Keratinocyte (primary cell): ENCODE data around the gene ANO7. TPM values are rescaled to one million over a fixed set of nuclear protein-coding genes. Genes with fewer than 3 reads are reported as not detected.

ENCODE experiments used
- DNase-seq: peaks from one replicate; pipeline ENCODE4 v3.0.0-alpha.2; 2011; ENCODE audit warnings: low read depth, missing footprints, low spot score
- FAIRE-seq: peaks from 2 replicates; lab custom pipeline; 2011; peaks lifted over from hg19 to GRCh38; lab: Jason Lieb, UNC
- H2AFZ ChIP-seq: 2 replicates; pipeline ENCODE4 v1.6.0; 2012; ENCODE audit warnings: low read length, control low read depth, inconsistent platforms; ENCODE audit not compliant: control insufficient read depth
- H3K27ac ChIP-seq: 2 replicates; pipeline ENCODE4 v1.5.1; 2011; ENCODE audit warnings: low read length; ENCODE audit not compliant: control insufficient read depth, insufficient read depth
- H3K27me3 ChIP-seq: 3 replicates; pipeline ENCODE4 v1.6.0; 2011; ENCODE audit warnings: low read length; ENCODE audit not compliant: control insufficient read depth, insufficient read depth; ENCODE audit errors: extremely low read depth
- H3K36me3 ChIP-seq, 2 experiments: 2 replicates in 1 of 2; 3 replicates in 1 of 2; pipeline ENCODE4 v1.5.1; 2011; ENCODE audit warnings: low read length in 2 of 2, mild to moderate bottlenecking in 1 of 2; ENCODE audit not compliant: control insufficient read depth in 2 of 2, insufficient read depth in 2 of 2; ENCODE audit errors: extremely low read depth in 1 of 2
- H3K4me1 ChIP-seq: 3 replicates; pipeline ENCODE4 v1.5.1; 2011; ENCODE audit warnings: low read length; ENCODE audit not compliant: control insufficient read depth, insufficient read depth; ENCODE audit errors: extremely low read depth
- H3K4me2 ChIP-seq: 3 replicates; pipeline ENCODE4 v1.6.0; 2011; ENCODE audit warnings: low read depth, low read length; ENCODE audit not compliant: control insufficient read depth, insufficient read depth; ENCODE audit errors: extremely low read depth
- H3K4me3 ChIP-seq, 3 experiments: fragments of 200-600 bp in 1 of 3; sonication (generic) in 1 of 3; 2 replicates in 2 of 3; 3 replicates in 1 of 3; pipeline ENCODE4 v1.5.1; 2011 to 2016; ENCODE audit warnings: low read length in 3 of 3, mild to moderate bottlenecking in 3 of 3, control low read depth in 2 of 3, inconsistent platforms in 1 of 3, low read depth in 1 of 3, mixed read lengths in 1 of 3, mixed run types in 1 of 3, moderate library complexity in 1 of 3; ENCODE audit not compliant: control insufficient read depth in 2 of 3, insufficient read depth in 2 of 3; ENCODE audit errors: extremely low read depth in 1 of 3
- H3K79me2 ChIP-seq: 2 replicates; pipeline ENCODE4 v1.6.0; 2012; ENCODE audit warnings: low read length; ENCODE audit not compliant: control insufficient read depth, insufficient read depth
- H3K9ac ChIP-seq: 3 replicates; pipeline ENCODE4 v1.6.0; 2011; ENCODE audit warnings: low read length; ENCODE audit not compliant: control insufficient read depth, insufficient read depth; ENCODE audit errors: extremely low read depth
- H3K9me1 ChIP-seq: 3 replicates; pipeline ENCODE4 v1.6.0; 2011; ENCODE audit warnings: low read length; ENCODE audit not compliant: control insufficient read depth, insufficient read depth; ENCODE audit errors: extremely low read depth
- H3K9me3 ChIP-seq: 2 replicates; pipeline ENCODE4 v1.5.1; 2012; ENCODE audit warnings: low read depth, low read length; ENCODE audit not compliant: control insufficient read depth
- H4K20me1 ChIP-seq: 3 replicates; pipeline ENCODE4 v1.6.0; 2011; ENCODE audit warnings: low read length; ENCODE audit not compliant: control insufficient read depth, insufficient read depth; ENCODE audit errors: extremely low read depth
- CTCF ChIP-seq, 3 experiments: IDR thresholded peaks in 1 of 3; conservative IDR thresholded peaks in 1 of 3; optimal IDR thresholded peaks in 1 of 3; 2 replicates in 2 of 3; 3 replicates in 1 of 3; pipeline versions ENCODE3 to v1.5.1; 2011; ENCODE audit warnings: low read length in 3 of 3, mild to moderate bottlenecking in 3 of 3, moderate library complexity in 2 of 3, control low read depth in 1 of 3, inconsistent platforms in 1 of 3; ENCODE audit not compliant: insufficient read depth in 2 of 3; ENCODE audit errors: extremely low read depth in 1 of 3
- EZH2 ChIP-seq: IDR thresholded peaks from one replicate; pipeline ENCODE4 v1.6.1; 2012; ENCODE audit warnings: inconsistent platforms, mild to moderate bottlenecking, low read length, moderate library complexity
- dilution Hi-C: fragments of 300-500 bp; cut with MboI; formaldehyde crosslinking; loops from one replicate; pipeline ENCODE4 v1.7.0; 2020; ENCODE audit warnings: low sequenced_read_pairs; ENCODE audit not compliant: extremely low pct_ligation_motif_present
- polyA plus RNA-seq, 5 experiments: library from polyadenylated mRNA; depleted of rRNA in 3 of 5; stranded (reverse) in 3 of 5; stranded (forward) in 1 of 5; unstranded in 1 of 5; fragments of >200 nt; gene quantifications; 1 replicate in 1 of 5; 2 replicates in 3 of 5; 3 replicates in 1 of 5; pipeline versions ENCODE4 v1.2.1 to v1.2.3, GENCODE V29; 2011 to 2012; ENCODE audit warnings: missing spikeins in 2 of 5, low read depth in 1 of 5, low replicate concordance in 1 of 5

Gene ANO7
- polyA plus RNA-seq, 1 donor (not counting 4 experiments of a cell fraction or from before 2014, with no cell fraction given) = 0.14 TPM

GRCh38 chr2:241271706-241272302, 83.3 kb downstream of the ANO7 start:
- H4K20me1 ChIP-seq = peaks cover 38% of the 10 kb centered on the region
- FAIRE-seq (no peak), DNase-seq (no peak)
- H3K79me2 ChIP-seq = peaks cover 91% of the 10 kb centered on the region
- dilution Hi-C loops = no loop called here
- no peak overlapping the region for H2AFZ ChIP-seq
- peak overlapping the region; percentile 56 for H3K27ac ChIP-seq
- no peak for TF ChIP-seq EZH2
- no peak for TF ChIP-seq CTCF (optimal IDR thresholded peaks at IDR 0.05 in 1 of 3, IDR thresholded peaks at IDR 0.05 in 1 of 3, conservative IDR thresholded peaks at IDR 0.05 in 1 of 3; ENCODE audit: extremely low read depth in 1 of 3, insufficient read depth in 2 of 3, low read length in 3 of 3)
- H3K4me1 ChIP-seq = peaks cover 29% of the 10 kb centered on the region
- peak overlapping the region; percentile 95 for H3K4me2 ChIP-seq
- H3K27me3 ChIP-seq = no peaks in the 10 kb centered on the region
- H3K36me3 ChIP-seq = peaks cover 14 to 23% of the 10 kb centered on the region in 2 experiments
- H3K9me3 ChIP-seq = no peaks in the 10 kb centered on the region
- peak overlapping the region; percentile 53 to 82 (median 74) for H3K4me3 ChIP-seq
- H3K9ac ChIP-seq = peak overlapping the region; percentile 79
- H3K9me1 ChIP-seq = peaks cover 12% of the 10 kb centered on the region

GRCh38 chr2:241272303-241273209, 84.1 kb downstream of the ANO7 start:
- H3K79me2 ChIP-seq = peaks cover 89% of the 10 kb centered on the region
- H3K9ac ChIP-seq = peak overlapping the region; percentile 79
- no peak for FAIRE-seq
- peaks cover 32% of the 10 kb centered on the region for H4K20me1 ChIP-seq
- H2AFZ ChIP-seq = peak overlapping the region; percentile 40
- TF ChIP-seq CTCF (optimal IDR thresholded peaks at IDR 0.05 in 1 of 3, IDR thresholded peaks at IDR 0.05 in 1 of 3, conservative IDR thresholded peaks at IDR 0.05 in 1 of 3; ENCODE audit: extremely low read depth in 1 of 3, insufficient read depth in 2 of 3, low read length in 3 of 3) (no peak), EZH2 (no peak)
- peak overlapping the region; percentile 86 for H3K4me2 ChIP-seq
- H3K9me3 ChIP-seq = no peaks in the 10 kb centered on the region
- peaks cover 9 to 17% of the 10 kb centered on the region in 2 experiments for H3K36me3 ChIP-seq
- H3K9me1 ChIP-seq = peaks cover 12% of the 10 kb centered on the region
- dilution Hi-C loops = no loop called here
- H3K27ac ChIP-seq = peak overlapping the region; percentile 64
- DNase-seq = peak; percentile 32
- H3K27me3 ChIP-seq = no peaks in the 10 kb centered on the region
- peak overlapping the region; percentile 53 to 74 (median 61) for H3K4me3 ChIP-seq
- H3K4me1 ChIP-seq = peaks cover 29% of the 10 kb centered on the region
